ENCODE data around the gene KLHL36.
"Not testable (repeated sequence)": the region's sequence is repeated elsewhere in the genome, so short reads cannot be mapped to it uniquely, and the experiment has no call there.

KLHL36 gene

GRCh38 chr16:84614968-84615813 lies 33.1 kb upstream of the KLHL36 start:
- no peak for DNase-seq (ENCODE audit: low read depth in 1 of 2, low spot score in 1 of 2)

- DNase-seq (ENCODE audit: low read depth in 1 of 2, low spot score in 1 of 2): no peak
Observed at GRCh38 chr16:84616515-84616914, 31.8 kb upstream of the KLHL36 start.

DNA sequence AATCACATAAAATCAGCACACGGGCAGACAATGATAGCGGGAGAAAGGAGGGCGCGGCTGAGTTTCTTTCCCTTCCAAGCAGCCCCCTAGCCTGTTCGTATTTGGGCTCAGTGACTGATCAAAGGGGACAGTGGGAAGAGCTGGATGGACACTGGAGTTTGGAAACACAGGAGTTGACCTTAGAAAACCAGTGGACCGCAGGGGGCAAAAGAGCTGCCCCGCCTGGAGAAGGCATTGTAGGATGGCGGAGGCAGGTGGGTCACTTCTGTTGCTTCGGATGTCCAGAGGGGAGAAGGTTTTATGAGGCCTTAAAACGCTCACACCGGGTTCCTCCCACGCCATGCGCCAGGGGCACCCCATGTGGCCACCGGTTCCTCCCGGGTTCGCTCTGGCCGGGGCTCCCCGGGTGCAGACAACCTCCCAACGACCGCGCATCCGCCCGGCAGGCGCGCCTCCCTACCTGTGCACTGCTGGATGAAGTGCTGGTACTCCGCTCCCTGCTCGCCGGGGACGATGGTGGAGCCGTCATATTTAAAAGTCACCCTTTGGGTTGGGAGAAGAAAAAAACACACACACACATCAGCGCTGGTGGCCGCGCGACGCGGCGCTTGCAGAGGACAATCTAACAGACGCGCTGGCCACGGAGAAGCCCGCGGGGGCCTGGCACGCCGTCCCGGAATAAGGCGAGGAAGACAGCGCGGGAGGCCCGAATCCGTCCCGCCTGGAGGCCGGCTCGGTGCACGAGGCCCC lies 31.1 kb upstream of the KLHL36 start:
- DNase-seq (ENCODE audit: low read depth in 1 of 2, low spot score in 1 of 2): no peak

GRCh38 chr16:84617791-84618580 lies 30.3 kb upstream of the KLHL36 start, which contains the start of gene COTL1:
Gene COTL1, minus strand, starts transcription at chr16:84618078. Its CDS starts 164 bp downstream, at chr16:84617914.
- DNase-seq (ENCODE audit: low read depth in 1 of 2, low spot score in 1 of 2): peak; percentile 91 to 93

DNA sequence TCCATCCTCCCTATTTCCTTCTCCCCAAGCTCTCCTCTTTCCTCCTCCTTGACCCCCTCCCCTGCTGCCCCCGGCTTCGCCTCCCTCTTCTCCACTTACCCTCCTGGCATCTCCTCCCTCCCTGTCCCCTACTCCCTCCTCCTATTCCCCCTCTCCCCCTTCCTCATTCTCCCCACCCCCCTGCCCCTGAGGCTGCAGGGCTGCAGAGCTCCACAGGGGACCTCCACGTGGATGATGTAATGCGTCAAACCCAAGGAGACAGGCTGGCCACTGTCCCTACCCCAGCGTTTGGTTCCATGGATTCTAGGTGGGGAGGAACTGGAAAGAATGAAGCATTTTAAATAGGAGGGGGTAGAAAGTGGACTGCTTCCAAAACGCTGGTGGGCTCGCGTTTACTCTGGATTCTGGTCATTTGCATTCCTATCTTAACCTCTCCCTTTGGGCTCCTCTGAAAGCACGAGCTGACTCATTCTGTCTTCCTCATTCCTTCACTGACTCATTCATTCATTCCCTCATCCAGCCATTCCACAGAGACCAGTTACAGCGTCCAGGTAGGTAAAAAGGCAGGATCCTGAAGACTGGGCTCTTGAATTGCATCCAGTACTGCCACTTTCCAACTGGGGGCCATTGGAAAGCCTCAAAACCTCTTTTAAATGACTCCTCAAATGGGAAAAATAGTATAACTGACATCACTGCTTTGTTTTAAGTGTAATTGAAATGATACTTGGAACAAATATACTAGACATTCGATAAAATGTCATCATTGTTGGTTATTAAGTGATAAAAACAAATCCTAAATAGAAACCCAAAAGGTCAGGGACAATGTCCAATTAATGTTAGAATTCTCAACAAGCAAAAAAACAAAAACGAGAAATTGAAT lies 29.5 kb upstream of the KLHL36 start:
- no peak for DNase-seq (ENCODE audit: low read depth in 1 of 2, low spot score in 1 of 2)

GRCh38 chr16:84620913-84621312 lies 27.4 kb upstream of the KLHL36 start:
- not testable (repeated sequence) for DNase-seq (ENCODE audit: low read depth in 1 of 2, low spot score in 1 of 2)

- no peak for DNase-seq (ENCODE audit: low read depth in 1 of 2, low spot score in 1 of 2)
Observed at GRCh38 chr16:84625556-84625955, 22.8 kb upstream of the KLHL36 start.

- no peak for DNase-seq (ENCODE audit: low read depth in 1 of 2, low spot score in 1 of 2)
Observed at GRCh38 chr16:84628226-84628731, 20.0 kb upstream of the KLHL36 start.

DNA sequence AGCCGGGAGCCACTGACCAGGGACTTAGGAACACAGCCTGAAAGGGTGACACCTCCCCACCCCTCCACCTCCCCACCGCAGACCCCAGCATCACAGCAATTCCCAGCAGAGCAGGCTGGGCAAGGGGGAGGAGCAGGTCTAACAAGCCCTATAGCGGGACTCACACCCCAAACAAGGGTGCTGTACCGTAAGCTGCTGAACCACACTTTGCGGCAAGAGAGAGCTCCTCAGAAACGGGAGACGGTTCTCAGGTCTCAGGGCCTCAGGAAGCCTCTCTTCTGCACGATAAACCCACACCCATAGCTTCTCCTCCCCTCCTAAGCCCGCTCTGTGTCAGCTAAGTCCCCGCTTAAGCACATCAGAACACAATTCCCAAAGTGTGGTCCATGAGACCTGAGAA lies 18.7 kb upstream of the KLHL36 start:
- no peak for DNase-seq (ENCODE audit: low read depth in 1 of 2, low spot score in 1 of 2)

DNA sequence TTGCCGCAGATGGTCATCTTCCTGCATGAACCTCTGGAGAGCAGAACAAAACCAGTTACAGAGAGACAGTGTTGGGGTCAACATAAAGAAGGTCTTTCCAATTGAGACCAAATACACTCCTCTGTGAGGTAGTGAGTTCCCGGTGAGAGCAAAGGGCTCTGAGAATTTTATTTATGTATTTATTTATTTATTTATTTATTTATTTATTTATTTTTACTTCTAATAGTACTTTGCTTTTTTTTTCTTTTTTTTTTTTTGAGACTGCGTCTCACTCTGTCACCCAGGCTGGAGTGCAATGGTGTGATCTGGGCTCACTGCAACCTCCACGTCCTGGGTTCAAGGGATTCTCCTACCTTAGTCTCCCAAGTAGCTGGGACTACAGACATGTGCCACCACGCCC lies 18.3 kb upstream of the KLHL36 start:
- DNase-seq (ENCODE audit: low read depth in 1 of 2, low spot score in 1 of 2): no peak

DNA sequence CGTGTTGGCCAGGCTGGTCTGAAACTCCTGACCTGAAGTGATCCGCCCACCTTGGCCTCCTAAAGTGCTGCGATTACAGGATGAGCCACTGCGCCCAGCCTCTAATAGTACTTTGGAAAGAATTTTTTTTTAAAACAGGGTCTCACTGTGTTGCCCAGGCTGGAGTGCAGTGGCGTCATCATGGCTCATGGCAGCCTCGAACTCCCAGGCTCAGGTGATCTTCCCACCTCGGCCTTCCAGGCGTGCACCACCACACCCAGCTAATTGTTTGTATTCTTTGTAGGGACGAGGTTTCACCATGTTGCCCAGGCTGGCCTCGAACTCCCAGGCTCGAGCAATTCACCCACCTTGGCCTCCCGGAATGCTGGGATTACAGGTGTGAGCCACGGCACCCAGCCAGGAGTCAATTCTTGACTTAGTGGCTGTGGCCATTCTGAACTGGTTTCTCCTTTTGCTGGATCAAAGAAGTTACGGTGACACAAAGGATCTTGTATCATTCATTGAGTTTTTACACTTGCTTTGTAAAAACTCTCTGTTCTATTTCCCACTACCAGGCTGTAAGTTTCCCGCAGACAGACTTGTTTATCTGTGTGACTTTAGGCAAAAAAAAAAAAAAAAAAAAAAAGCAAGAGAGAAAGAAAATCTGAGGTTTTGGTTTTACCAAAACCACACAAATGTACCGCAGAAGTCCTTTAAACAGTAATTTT lies 17.7 kb upstream of the KLHL36 start:
- DNase-seq (ENCODE audit: low read depth in 1 of 2, low spot score in 1 of 2): no peak

DNA sequence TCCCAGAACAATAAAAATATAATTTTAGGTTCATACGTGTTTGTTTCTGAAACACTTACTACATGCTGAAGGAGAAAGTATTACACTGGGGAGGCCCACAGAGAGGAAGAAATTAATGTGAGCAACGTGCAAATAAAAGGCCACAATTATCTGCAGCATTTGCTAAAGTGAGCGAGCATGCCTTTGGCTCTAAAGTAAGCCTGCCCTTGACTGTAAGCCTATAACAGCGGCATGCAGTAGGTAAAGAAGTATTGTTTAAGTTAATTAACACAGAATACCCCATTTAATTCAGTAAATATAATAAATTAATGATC lies 17.2 kb upstream of the KLHL36 start:
- no peak for DNase-seq (ENCODE audit: low read depth in 1 of 2, low spot score in 1 of 2)

DNA sequence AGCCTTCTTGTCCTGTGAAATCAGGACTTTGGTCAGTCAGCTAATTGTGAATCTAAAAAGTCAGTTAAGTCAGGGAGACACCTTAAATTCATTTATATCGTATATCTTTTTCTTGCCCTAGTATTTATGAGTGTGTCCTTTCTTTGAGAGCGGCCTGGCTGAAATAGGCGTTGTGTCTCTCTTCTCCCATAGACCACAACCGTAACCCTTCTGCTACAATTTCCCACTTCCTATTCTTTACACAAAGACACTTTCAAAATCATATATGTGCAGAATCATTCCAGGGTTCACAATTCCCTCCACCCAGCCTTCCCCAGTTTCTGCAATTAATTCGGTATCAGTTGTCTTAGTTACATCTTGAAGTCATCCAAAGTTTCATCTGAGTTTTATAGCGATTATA lies 16.4 kb upstream of the KLHL36 start:
- DNase-seq (ENCODE audit: low read depth in 1 of 2, low spot score in 1 of 2): no peak

DNA sequence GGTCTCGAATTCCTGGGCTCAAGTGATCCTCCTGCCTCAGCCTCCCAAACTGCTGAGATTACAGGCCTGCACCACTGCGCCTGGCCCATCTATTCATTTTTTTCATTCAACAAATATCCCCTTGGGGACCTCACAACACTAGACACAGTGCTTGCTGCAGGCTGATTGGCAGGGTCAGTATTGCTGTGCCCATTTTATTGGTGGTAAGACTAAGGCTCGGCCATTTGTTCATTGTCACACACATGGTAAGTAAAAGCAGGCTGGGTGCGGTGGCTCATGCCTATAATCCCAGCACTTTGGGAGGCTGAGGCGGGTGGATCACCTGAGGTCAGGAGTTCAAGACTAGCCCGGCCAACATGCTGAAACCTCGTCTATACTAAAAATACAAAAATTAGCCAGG lies 15.4 kb upstream of the KLHL36 start:
- DNase-seq (ENCODE audit: low read depth in 1 of 2, low spot score in 1 of 2): not testable (repeated sequence)

- DNase-seq (ENCODE audit: low read depth in 1 of 2, low spot score in 1 of 2): no peak
Observed at GRCh38 chr16:84633622-84634021, 14.7 kb upstream of the KLHL36 start.

DNA sequence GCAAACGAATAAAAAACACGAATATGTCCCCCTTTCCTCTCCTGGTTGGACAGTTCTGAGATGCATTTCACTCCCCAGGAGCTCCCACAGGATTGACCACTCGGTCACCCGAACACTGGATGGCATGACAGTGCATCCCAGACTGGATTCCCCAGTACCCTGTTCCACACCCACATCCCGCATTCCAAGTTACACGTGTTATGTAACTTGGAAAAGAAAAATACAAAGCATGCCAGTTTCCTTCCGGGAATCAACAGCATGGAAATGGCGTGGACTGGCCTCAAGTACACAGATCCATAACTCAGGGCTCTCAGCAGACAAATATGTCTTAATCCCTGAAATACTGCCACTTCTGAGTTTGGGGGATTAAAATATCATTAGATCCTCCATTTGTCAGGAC lies 12.6 kb upstream of the KLHL36 start:
- DNase-seq (ENCODE audit: low read depth in 1 of 2, low spot score in 1 of 2): no peak

DNA sequence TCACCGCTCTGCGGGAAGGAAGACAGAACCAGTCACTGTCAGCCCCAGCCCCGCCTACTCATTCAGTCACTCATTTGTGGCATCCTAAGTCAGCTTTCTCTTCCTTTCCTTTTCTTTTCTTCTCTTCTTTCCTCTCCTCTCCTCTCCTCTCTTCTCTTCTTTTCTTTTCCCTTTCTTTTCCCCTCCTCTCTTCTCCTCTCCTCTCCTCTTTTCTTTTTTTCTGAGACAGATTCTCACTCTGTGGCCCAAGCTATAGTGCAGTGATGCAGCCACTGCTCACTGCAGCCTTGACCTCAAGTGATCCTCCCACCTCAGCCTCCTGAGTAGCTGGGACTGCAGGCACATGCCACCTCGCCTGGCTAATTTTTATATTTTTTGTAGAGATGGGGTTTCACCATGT lies 10.6 kb upstream of the KLHL36 start:
- DNase-seq (ENCODE audit: low read depth in 1 of 2, low spot score in 1 of 2): no peak

DNA sequence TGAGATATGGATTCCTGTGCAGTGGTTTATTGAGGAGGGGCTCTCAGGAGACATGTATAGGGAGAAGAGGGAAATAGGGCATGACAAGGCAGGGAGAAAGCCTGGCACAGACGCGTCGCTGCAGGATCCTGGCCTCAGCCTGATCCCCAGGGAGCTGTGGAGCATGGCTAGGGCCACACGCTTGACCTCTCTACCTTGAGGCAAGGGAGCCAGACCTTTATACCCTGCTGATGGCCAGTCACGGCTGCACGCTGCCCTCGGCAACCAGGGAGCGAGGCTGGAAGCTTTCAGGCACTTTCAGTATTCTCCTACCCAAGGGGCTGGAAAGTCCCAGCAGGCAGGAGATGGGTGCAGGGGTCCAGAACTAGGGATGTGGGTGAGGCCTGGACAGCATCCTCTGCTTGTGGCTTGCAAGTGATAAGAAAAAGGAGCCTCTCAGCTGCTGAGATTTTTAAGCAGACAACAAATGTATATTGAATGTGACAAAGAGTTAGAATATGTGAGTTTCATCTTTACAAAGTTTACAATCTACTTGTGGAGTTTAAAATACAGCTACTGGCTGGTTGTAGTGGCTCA lies 10.0 kb upstream of the KLHL36 start:
- DNase-seq (ENCODE audit: low read depth in 1 of 2, low spot score in 1 of 2): no peak

DNA sequence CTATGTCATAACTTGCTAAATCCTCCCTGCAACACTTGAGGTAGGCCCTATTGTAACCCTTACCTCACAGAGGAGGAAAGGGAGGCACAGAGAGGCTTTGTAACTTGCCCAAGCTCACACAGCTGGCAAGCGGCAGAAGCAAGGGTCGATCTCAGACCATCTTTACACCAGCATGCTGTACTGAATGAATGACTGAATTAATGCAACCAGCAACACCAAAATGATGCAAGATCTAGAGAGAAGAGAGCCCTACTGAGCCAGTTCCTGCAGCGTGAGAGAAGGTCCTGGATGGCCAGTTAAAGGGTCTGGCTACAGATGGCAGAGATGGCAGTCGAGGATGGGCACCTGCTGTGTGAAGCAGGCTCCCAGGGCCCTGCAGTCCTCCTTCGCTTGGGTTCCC lies 8.2 kb upstream of the KLHL36 start:
- no peak for DNase-seq (ENCODE audit: low read depth in 1 of 2, low spot score in 1 of 2)

Data from activated CD4-positive, alpha-beta T cell treated with anti-CD3 and anti-CD28 coated beads, Interleukin-2, amount 50 U/mL, for 24 hours (primary cell).